HG03571 (cell line): ENCODE data around the gene BASP1.
"Not testable (repeated sequence)": the region's sequence is repeated elsewhere in the genome, so short reads cannot be mapped to it uniquely, and the experiment has no call there.

Experiments
- ATAC-seq: cut with Tn5 transposase; IDR thresholded peaks from one replicate; pipeline ENCODE4 v1.9.1; 2021; ENCODE audit not compliant: unreplicated experiment

Gene BASP1

DNA sequence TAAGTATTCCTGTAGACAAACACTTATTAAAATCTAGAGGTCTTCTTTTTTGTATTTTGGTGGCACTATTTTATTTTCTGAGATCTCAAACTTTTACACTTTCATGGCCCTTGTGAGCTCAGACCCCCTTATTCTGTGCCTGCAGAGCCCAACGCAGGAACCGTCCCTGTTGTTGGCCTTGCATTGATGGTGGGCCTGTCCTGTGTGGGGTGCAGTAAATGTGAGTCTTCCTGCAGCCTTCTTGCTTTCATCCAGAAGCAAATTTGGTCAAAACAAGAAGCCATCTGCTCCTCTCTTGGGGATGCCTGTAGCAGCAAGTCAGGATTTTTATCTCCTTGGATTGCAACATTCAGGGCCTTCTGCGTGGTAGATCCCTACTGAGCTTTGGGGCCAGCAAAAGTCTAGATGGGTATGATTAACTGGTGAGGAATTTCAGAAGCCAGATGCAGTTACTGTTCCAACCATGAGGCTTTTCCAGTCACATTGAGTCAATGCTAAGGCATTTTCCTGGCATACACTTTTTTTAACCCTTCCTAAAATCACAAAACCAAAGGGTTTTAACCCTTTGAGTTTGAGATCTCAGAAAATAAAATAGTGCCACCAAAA lies 31.7 kb downstream of the BASP1 start:
- no peak for ATAC-seq

DNA sequence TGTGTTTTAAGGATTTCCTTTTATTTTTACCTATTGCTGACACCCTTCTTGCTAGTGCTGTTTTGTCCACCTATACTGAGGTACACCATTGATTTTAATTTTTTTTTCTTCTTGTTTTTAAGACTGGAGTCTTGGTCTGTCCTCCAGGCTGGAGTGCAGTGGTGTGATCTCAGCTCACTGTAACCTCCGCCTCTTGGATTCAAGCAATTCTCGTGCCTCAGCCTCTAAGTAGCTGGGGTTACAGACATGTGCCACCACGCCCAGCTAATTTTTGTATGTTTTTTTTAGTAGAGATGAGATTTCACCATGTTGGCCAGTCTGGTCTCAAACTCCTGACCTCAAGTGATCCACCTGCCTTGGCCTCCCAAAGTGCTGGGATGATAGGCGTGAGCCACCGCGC lies 32.4 kb downstream of the BASP1 start:
- not testable (repeated sequence) for ATAC-seq

- ATAC-seq: no peak
Measured at GRCh38 chr5:17252543-17252942, 35.1 kb downstream of the BASP1 start.

GRCh38 chr5:17255471-17256021 lies 38.1 kb downstream of the BASP1 start:
- peak; percentile 53 for ATAC-seq

DNA sequence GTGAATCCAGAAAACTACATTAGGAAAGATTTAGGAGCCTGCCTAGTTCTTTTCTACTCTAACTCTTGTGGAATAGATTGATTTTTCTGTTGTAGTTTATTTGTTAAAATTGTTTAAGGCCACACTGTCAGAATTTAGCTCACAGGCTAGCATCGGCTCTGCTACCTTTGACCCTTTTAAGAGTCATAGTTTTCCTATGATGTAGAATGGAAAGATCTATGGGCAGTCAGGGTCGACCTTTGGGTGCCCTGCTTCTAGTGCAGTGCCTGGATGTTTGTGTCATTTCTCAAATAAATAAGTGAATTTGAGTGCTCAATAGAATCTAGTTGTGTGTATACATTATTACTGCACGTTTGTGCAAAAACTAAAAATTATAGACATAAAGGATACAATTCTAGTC lies 38.7 kb downstream of the BASP1 start:
- ATAC-seq: no peak

GRCh38 chr5:17256839-17257238 lies 39.4 kb downstream of the BASP1 start:
- no peak for ATAC-seq

GRCh38 chr5:17257705-17258273 lies 40.4 kb downstream of the BASP1 start:
- peak; percentile 55 for ATAC-seq

DNA sequence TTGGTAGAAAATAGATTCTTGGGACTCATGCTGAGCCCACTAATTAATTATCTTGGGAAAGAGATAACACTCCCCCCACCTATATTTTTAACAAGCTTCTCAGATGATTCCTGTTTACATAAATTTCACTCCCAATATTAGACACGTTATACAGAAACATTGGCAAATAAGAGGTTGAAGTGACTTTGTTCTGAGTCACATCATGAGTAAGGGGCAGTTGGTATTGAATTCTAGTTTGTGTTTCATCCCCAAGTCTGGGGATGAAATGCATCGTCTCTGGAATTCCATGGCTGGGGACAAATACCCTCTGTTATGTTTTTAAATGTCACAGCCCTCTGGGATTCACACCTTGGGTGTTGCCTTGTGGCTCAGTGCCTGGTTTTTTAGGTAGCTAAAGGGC lies 41.0 kb downstream of the BASP1 start:
- no peak for ATAC-seq

GRCh38 chr5:17259012-17259411 lies 41.6 kb downstream of the BASP1 start:
- ATAC-seq: not testable (repeated sequence)

DNA sequence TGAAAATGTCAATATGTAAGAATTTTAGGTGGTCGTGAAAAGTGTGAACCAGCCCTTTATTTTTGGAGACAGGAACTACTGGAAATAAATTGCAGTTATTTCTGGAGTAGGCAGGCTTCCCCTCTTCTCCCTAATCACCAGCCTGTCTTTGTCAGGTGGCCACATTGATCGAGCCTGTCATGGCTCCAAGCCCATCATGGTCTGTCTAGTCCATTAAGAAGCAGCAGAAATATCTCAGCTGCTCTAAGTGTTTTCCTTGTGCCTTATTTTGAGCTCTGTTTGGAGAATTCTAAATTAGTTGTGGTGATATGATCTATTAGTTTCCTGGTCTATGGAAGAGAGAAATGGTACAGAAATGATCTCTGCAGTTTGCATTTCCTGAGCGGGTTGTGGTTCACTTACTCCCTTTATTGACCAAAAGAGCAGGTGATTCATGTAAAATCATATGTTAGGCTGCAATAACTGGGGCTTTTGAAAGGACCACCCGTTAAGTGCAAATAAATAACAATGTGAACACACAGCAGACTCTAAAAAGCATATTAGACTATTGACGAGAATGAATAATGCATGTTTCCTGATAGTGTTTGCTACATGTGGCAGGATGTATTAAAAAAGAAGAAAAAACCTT lies 42.3 kb downstream of the BASP1 start:
- no peak for ATAC-seq

DNA sequence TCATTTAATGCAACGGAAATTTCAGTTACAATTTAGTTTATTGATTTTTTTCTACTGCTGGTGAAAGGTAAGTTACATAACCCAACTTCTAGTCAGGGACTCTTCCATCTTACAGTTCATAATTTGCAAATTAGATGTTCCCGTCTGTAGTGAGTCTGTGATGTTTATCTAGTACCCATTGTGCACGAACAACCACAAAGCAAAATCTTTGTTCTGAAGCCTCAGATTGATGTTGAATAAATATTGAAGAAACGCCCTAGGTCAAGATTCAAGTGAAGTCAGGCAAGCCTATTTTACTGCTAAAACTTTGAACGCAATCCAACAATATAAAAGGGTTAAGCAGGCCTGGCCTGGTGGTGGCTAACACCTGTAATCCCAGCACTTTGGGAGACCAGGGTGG lies 43.1 kb downstream of the BASP1 start:
- ATAC-seq: no peak

- no peak for ATAC-seq
Measured at GRCh38 chr5:17261075-17261474, 43.6 kb downstream of the BASP1 start.

- ATAC-seq: no peak
Measured at GRCh38 chr5:17265041-17265440, 47.6 kb downstream of the BASP1 start.

GRCh38 chr5:17267106-17267505 lies 49.7 kb downstream of the BASP1 start:
- peak; percentile 71 for ATAC-seq

- peak; percentile 64 for ATAC-seq
Measured at GRCh38 chr5:17269201-17269600, 51.8 kb downstream of the BASP1 start.

GRCh38 chr5:17272111-17272510 lies 54.7 kb downstream of the BASP1 start:
- no peak for ATAC-seq

DNA sequence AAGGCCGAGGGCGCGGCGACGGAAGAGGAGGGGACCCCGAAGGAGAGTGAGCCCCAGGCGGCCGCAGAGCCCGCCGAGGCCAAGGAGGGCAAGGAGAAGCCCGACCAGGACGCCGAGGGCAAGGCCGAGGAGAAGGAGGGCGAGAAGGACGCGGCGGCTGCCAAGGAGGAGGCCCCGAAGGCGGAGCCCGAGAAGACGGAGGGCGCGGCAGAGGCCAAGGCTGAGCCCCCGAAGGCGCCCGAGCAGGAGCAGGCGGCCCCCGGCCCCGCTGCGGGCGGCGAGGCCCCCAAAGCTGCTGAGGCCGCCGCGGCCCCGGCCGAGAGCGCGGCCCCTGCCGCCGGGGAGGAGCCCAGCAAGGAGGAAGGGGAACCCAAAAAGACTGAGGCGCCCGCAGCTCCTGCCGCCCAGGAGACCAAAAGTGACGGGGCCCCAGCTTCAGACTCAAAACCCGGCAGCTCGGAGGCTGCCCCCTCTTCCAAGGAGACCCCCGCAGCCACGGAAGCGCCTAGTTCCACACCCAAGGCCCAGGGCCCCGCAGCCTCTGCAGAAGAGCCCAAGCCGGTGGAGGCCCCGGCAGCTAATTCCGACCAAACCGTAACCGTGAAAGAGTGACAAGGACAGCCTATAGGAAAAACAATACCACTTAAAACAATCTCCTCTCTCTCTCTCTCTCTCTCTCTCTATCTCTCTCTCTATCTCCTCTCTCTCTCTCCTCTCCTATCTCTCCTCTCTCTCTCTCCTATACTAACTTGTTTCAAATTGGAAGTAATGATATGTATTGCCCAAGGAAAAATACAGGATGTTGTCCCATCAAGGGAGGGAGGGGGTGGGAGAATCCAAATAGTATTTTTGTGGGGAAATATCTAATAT lies 58.1 kb downstream of the BASP1 start:
- ATAC-seq: no peak

- peak; percentile 40 for ATAC-seq
Measured at GRCh38 chr5:17276445-17276844, 59.0 kb downstream of the BASP1 start.

- peak; percentile 38 for ATAC-seq
Measured at GRCh38 chr5:17277907-17278306, 60.5 kb downstream of the BASP1 start.

- no peak for ATAC-seq
Measured at GRCh38 chr5:17278931-17279330, 61.5 kb downstream of the BASP1 start.

DNA sequence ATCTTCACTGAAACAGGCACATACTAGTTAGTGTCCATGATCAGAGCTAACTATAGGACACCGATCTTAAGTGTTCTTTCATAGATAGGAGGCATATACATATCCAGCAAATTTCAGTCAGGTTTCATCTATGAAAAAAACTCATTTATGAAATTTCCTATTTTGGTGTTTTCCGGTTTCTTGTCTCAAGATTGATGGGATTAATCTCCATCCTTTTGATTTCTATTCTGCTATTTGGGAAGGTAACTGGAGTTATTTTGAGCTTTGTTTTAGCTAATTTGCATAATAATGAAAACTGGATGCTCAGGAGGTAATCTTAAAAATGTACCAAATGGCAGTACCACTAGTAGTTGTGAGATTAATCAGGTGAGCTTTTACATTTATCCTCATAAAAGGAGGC lies 62.1 kb downstream of the BASP1 start:
- ATAC-seq: no peak
